Gastrocnemius medialis (tissue), 4 donors: ENCODE data around the gene ENOX2. TPM values are rescaled to one million over a fixed set of nuclear protein-coding genes. Genes with fewer than 3 reads are reported as not detected.

Experiments used
- ATAC-seq, 2 donors: fragments of 150-250 bp; one replicate each; pipeline ENCODE4 v1.9.1; 2016
- DNase-seq, 2 donors: peaks; one replicate each; pipeline ENCODE4 v3.0.0-alpha.2; 2019
- H3K27ac ChIP-seq, 4 donors: fragments of 200-600 bp; sonication (generic); 1 replicate in 1 of 4; 2 replicates in 3 of 4; pipeline ENCODE4 v1.5.1; 2016 to 2018; ENCODE audit warnings: mild to moderate bottlenecking in 2 of 4, moderate library complexity in 1 of 4
- H3K27me3 ChIP-seq, 3 donors: fragments of 200-600 bp; sonication (generic) in 2 of 3; 1 replicate in 1 of 3; 2 replicates in 2 of 3; pipeline versions ENCODE4 v1.5.1 to v1.6.0; 2016 to 2019; ENCODE audit warnings: mild to moderate bottlenecking in 1 of 3, moderate library complexity in 1 of 3
- H3K36me3 ChIP-seq, 2 donors: fragments of 200-600 bp; sonication (generic) in 1 of 2; one replicate each; pipeline ENCODE4 v1.5.1; 2017 to 2018
- H3K4me1 ChIP-seq, 2 donors: fragments of 200-600 bp; sonication (generic) in 1 of 2; one replicate each; pipeline ENCODE4 v1.5.1; 2016 to 2017; ENCODE audit warnings: mild to moderate bottlenecking in 2 of 2
- H3K4me3 ChIP-seq, 4 donors: fragments of 200-600 bp; sonication (generic) in 3 of 4; 1 replicate in 1 of 4; 2 replicates in 3 of 4; pipeline ENCODE4 v1.5.1; 2016 to 2019; ENCODE audit warnings: mild to moderate bottlenecking in 2 of 4
- H3K9me3 ChIP-seq, 3 donors: fragments of 200-600 bp; sonication (generic) in 2 of 3; 1 replicate in 1 of 3; 2 replicates in 2 of 3; pipeline ENCODE4 v1.5.1; 2016 to 2019
- POLR2A ChIP-seq, 2 donors: fragments of 450-650 bp; IDR thresholded peaks; one replicate each; pipeline ENCODE4 v1.6.1; 2017; ENCODE audit warnings: antibody characterized with exemption in 2 of 2, mild to moderate bottlenecking in 2 of 2, moderate library complexity in 2 of 2
- in situ Hi-C, 4 donors: fragments of 200-750 bp; cut with MboI; loops; one replicate each; pipeline versions ENCODE4 v1.15.0 to v1.8.0; 2017; ENCODE audit warnings: low sequenced_read_pairs in 4 of 4
- intact Hi-C: fragments of 100-400 bp; cut with DNase I; formaldehyde crosslinking; loops from one replicate; pipeline ENCODE4 v1.15.1; 2023; ENCODE audit warnings: low total_unique reads
- total RNA-seq, 4 donors: library from RNA; depleted of rRNA; stranded (reverse); fragments of >200 nt; gene quantifications; one replicate each; pipeline versions ENCODE4 v1.1.0 to v1.2.3, GENCODE V29; 2016
- TF ChIP-seq, protein P1 (sequence below), 5 experiments: fragments of 450-650 bp in 3 of 5; fragments of 200-600 bp in 2 of 5; sonication (generic) in 2 of 5; IDR thresholded peaks in 4 of 5; conservative IDR thresholded peaks in 1 of 5; 1 replicate in 4 of 5; 2 replicates in 1 of 5; pipeline ENCODE4 v1.5.1; 2016 to 2019; ENCODE audit warnings: antibody characterized with exemption in 5 of 5, mild to moderate bottlenecking in 3 of 5, moderate library complexity in 3 of 5

ENOX2 gene
- total RNA-seq, 4 donors from 2014 or later, result 7.2 to 10.9 (median 7.9) TPM

- DNase-seq (no peak), ATAC-seq (peak; percentile 50 to 55)
- intact Hi-C loops, result no loop called here
- Histone ChIP-seq H3K27ac (peak overlapping the region; percentile 38 to 65 (median 60)), H3K27me3 (no peaks in the 10 kb centered on the region), H3K9me3 (no peaks in the 10 kb centered on the region), H3K4me3 (no peak overlapping the region), H3K4me1 (peaks cover 10 to 19% of the 10 kb centered on the region in 2 donors), H3K36me3 (no peaks in the 10 kb centered on the region)
- in situ Hi-C loops, result no loop called here
- TF ChIP-seq, protein P1, sequence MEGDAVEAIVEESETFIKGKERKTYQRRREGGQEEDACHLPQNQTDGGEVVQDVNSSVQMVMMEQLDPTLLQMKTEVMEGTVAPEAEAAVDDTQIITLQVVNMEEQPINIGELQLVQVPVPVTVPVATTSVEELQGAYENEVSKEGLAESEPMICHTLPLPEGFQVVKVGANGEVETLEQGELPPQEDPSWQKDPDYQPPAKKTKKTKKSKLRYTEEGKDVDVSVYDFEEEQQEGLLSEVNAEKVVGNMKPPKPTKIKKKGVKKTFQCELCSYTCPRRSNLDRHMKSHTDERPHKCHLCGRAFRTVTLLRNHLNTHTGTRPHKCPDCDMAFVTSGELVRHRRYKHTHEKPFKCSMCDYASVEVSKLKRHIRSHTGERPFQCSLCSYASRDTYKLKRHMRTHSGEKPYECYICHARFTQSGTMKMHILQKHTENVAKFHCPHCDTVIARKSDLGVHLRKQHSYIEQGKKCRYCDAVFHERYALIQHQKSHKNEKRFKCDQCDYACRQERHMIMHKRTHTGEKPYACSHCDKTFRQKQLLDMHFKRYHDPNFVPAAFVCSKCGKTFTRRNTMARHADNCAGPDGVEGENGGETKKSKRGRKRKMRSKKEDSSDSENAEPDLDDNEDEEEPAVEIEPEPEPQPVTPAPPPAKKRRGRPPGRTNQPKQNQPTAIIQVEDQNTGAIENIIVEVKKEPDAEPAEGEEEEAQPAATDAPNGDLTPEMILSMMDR (IDR thresholded peaks at IDR 0.05 in 4 of 5, conservative IDR thresholded peaks at IDR 0.05 in 1 of 5), result no peak
- TF ChIP-seq POLR2A (IDR thresholded peaks at IDR 0.05), result no peak
Observed at GRCh38 chrX:130702867-130703707, 199.9 kb downstream of the ENOX2 start.

DNA sequence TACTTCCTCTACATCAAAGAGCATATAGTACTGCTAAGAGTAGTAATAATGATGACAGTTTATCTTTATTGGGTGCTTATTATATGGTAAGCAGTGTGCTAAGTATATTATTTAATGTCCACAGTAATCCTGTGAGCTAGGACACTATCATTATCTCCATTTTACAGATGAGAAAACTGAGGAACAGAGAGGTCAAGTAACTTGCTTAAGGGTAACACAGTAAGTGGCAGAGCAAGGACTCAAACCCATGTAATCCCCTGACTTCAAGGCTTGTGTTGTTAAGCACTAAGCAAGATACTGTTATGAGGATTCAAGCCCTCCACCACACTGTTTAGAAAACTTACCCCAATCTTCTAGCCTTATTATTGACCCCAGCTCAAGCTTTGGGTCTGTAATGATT is 202.4 kb downstream of the ENOX2 start:
- no peak overlapping the region for H3K4me3 ChIP-seq
- no peak for TF ChIP-seq POLR2A (IDR thresholded peaks at IDR 0.05)
- TF ChIP-seq, protein P1 (IDR thresholded peaks at IDR 0.05 in 4 of 5, conservative IDR thresholded peaks at IDR 0.05 in 1 of 5), result no peak
- H3K36me3 ChIP-seq, result no peaks in the 10 kb centered on the region
- in situ Hi-C loops, result no loop called here
- peaks cover 10 to 19% of the 10 kb centered on the region in 2 donors for H3K4me1 ChIP-seq
- no peak for DNase-seq
- ATAC-seq, result no peak
- intact Hi-C loops, result no loop called here
- H3K27me3 ChIP-seq, result no peaks in the 10 kb centered on the region
- no peaks in the 10 kb centered on the region for H3K9me3 ChIP-seq
- H3K27ac ChIP-seq, result no peak overlapping the region

DNA sequence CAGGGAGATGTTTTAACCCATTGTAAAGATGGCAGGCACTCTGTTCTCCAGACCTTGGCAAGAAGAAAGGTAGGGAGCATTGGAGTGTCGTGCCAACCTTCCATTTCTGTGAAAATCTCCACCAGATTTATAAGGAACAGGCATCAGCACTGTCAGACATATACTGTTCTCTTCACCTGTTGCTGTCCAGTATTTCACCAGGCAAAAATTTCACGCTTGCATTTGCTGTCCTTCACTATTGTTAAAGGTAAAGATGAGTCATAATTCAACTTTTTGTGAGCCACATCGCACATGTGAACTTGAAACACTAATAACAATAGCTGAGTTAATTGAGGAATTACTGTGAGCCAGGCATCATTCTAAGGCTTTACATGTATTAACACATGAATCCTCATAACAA is 203.4 kb downstream of the ENOX2 start:
- H3K4me1 ChIP-seq, result peaks cover 8 to 17% of the 10 kb centered on the region in 2 donors
- TF ChIP-seq POLR2A (IDR thresholded peaks at IDR 0.05), result no peak
- TF ChIP-seq, protein P1 (IDR thresholded peaks at IDR 0.05 in 4 of 5, conservative IDR thresholded peaks at IDR 0.05 in 1 of 5), result no peak
- no peak for DNase-seq
- no peaks in the 10 kb centered on the region for H3K9me3 ChIP-seq
- ATAC-seq, result no peak
- H3K27me3 ChIP-seq, result no peaks in the 10 kb centered on the region
- H3K27ac ChIP-seq, result no peak overlapping the region
- no peak overlapping the region for H3K4me3 ChIP-seq
- intact Hi-C loops (no loop called here), in situ Hi-C loops (no loop called here)
- no peaks in the 10 kb centered on the region for H3K36me3 ChIP-seq

GRCh38 chrX:130696542-130696941 is 206.5 kb downstream of the ENOX2 start:
- Histone ChIP-seq H3K4me3 (no peak overlapping the region), H3K4me1 (no peaks in the 10 kb centered on the region), H3K27me3 (no peaks in the 10 kb centered on the region), H3K9me3 (no peaks in the 10 kb centered on the region), H3K36me3 (no peaks in the 10 kb centered on the region), H3K27ac (no peak overlapping the region)
- DNase-seq, result no peak
- TF ChIP-seq POLR2A (IDR thresholded peaks at IDR 0.05), result no peak
- TF ChIP-seq, protein P1 (IDR thresholded peaks at IDR 0.05 in 4 of 5, conservative IDR thresholded peaks at IDR 0.05 in 1 of 5), result no peak
- ATAC-seq, result no peak
- in situ Hi-C loops, result no loop called here
- intact Hi-C loops, result no loop called here
